ENCODE results near the gene STAP2. TPM values are rescaled to one million over a fixed set of nuclear protein-coding genes. Genes with fewer than 3 reads are reported as not detected.
"Not testable (repeated sequence)": the region's sequence is repeated elsewhere in the genome, so short reads cannot be mapped to it uniquely, and the experiment has no call there.

Gene STAP2
- polyA plus RNA-seq, 3 donors from 2014 or later = 0.89 to 4.2 TPM; not detected in 1

- Mint-ChIP-seq H3K36me3 (no peaks in the 10 kb centered on the region), H3K9me3 (no peaks in the 10 kb centered on the region), H3K4me3 (no peak overlapping the region), H3K27me3 (ENCODE audit: low read depth in 3 of 3) (peaks cover 5 to 11% (median 9%) of the 10 kb centered on the region in 3 donors), H3K4me1 (peaks cover 4% of the 10 kb centered on the region in 2 donors), H3K27ac (no peak overlapping the region)
- no peak for DNase-seq
Measured at GRCh38 chr19:4284176-4284958, 54.3 kb downstream of the STAP2 start.

GRCh38 chr19:4279530-4280422, 58.9 kb downstream of the STAP2 start:
- no peak overlapping the region for H3K27ac Mint-ChIP-seq
- H3K4me1 Mint-ChIP-seq = peaks cover 4 to 9% of the 10 kb centered on the region in 2 donors
- peaks cover 5 to 14% (median 9%) of the 10 kb centered on the region in 3 donors for H3K27me3 Mint-ChIP-seq (ENCODE audit: low read depth in 3 of 3)
- DNase-seq = no peak
- no peaks in the 10 kb centered on the region for H3K9me3 Mint-ChIP-seq
- no peaks in the 10 kb centered on the region for H3K36me3 Mint-ChIP-seq
- peak overlapping the region in 3 of 5 donors; percentile 32 to 56 (median 47) for H3K4me3 Mint-ChIP-seq

- no peak overlapping the region for H3K4me3 Mint-ChIP-seq
- no peaks in the 10 kb centered on the region for H3K9me3 Mint-ChIP-seq
- peaks cover 5 to 14% (median 9%) of the 10 kb centered on the region in 3 donors for H3K27me3 Mint-ChIP-seq (ENCODE audit: low read depth in 3 of 3)
- H3K4me1 Mint-ChIP-seq = peaks cover 4 to 9% of the 10 kb centered on the region in 2 donors
- no peak overlapping the region for H3K27ac Mint-ChIP-seq
- DNase-seq = no peak
- no peaks in the 10 kb centered on the region for H3K36me3 Mint-ChIP-seq
Measured at GRCh38 chr19:4279267-4279529, 59.4 kb downstream of the STAP2 start.

GRCh38 chr19:4278419-4279266, 60.0 kb downstream of the STAP2 start, which contains the start of gene SHD:
Gene SHD (plus strand): TSS chr19:4279266. CDS start chr19:4280064, 798 bp downstream.
- no peak for DNase-seq
- peaks cover 5 to 14% (median 9%) of the 10 kb centered on the region in 3 donors for H3K27me3 Mint-ChIP-seq (ENCODE audit: low read depth in 3 of 3)
- H3K27ac Mint-ChIP-seq = no peak within 1 kb of the TSS
- H3K4me3 Mint-ChIP-seq = peak within 1 kb of the TSS; percentile 29 to 68 (median 59)
- H3K36me3 Mint-ChIP-seq = no peaks in the 10 kb centered on the region
- H3K9me3 Mint-ChIP-seq = no peaks in the 10 kb centered on the region
- H3K4me1 Mint-ChIP-seq = peaks cover 4 to 9% of the 10 kb centered on the region in 2 donors

GRCh38 chr19:4278010-4278409, 60.6 kb downstream of the STAP2 start:
- Mint-ChIP-seq H3K9me3 (no peaks in the 10 kb centered on the region), H3K4me1 (peaks cover 4 to 9% of the 10 kb centered on the region in 2 donors), H3K27me3 (ENCODE audit: low read depth in 3 of 3) (peaks cover 5 to 16% (median 9%) of the 10 kb centered on the region in 3 donors), H3K4me3 (no peak overlapping the region), H3K27ac (no peak overlapping the region), H3K36me3 (no peaks in the 10 kb centered on the region)
- DNase-seq = no peak

GRCh38 chr19:4277191-4277696, 61.4 kb downstream of the STAP2 start:
- Mint-ChIP-seq H3K27me3 (ENCODE audit: low read depth in 3 of 3) (peaks cover 5 to 16% (median 9%) of the 10 kb centered on the region in 3 donors), H3K9me3 (no peaks in the 10 kb centered on the region), H3K27ac (no peak overlapping the region), H3K36me3 (no peaks in the 10 kb centered on the region), H3K4me1 (peaks cover 4 to 9% of the 10 kb centered on the region in 2 donors), H3K4me3 (no peak overlapping the region)
- DNase-seq = no peak

- H3K9me3 Mint-ChIP-seq; H3K27me3 Mint-ChIP-seq (ENCODE audit: low read depth in 3 of 3); H3K4me1 Mint-ChIP-seq; H3K4me3 Mint-ChIP-seq; H3K36me3 Mint-ChIP-seq; H3K27ac Mint-ChIP-seq; DNase-seq: not testable (repeated sequence)
Measured at GRCh38 chr19:4274321-4274686, 64.3 kb downstream of the STAP2 start.

Other genes with a start within 250 kb of the STAP2 start
- gene MAP2K2, start 214.7 kb downstream of the STAP2 start, polyA plus RNA-seq = 10 to 100 TPM; 75.5 to 96.0 (median 86.6) TPM
- not detected for gene CREB3L3, start 185.2 kb downstream of the STAP2 start, polyA plus RNA-seq
- gene SIRT6, start 156.3 kb downstream of the STAP2 start, polyA plus RNA-seq = 1 to 10 TPM in 2 of 3 donors, under 1 TPM in 1; 0.86 to 7.4 (median 1.4) TPM
- gene ANKRD24, start 156.1 kb downstream of the STAP2 start, polyA plus RNA-seq = under 1 TPM in 1 of 3 donors, not detected in 2; 0.24 TPM
- not detected for gene EBI3, start 109.3 kb downstream of the STAP2 start, polyA plus RNA-seq
- gene YJU2, start 91.7 kb downstream of the STAP2 start, polyA plus RNA-seq = 10 to 100 TPM; 13.8 to 42.4 (median 16.9) TPM
- not detected for gene SHD, start 59.6 kb downstream of the STAP2 start, polyA plus RNA-seq
- 100 to 1,000 TPM in 1 of 3 donors, 10 to 100 TPM in 2; 85.3 to 116 (median 86.1) TPM for gene TMIGD2, start 36.4 kb downstream of the STAP2 start, polyA plus RNA-seq
- gene FSD1, start 34.2 kb downstream of the STAP2 start, polyA plus RNA-seq = 10 to 100 TPM; 10.1 to 23.8 (median 12.8) TPM
- 10 to 100 TPM in 2 of 3 donors, 1 to 10 TPM in 1; 9.0 to 13.4 (median 11.3) TPM for gene MPND, start 4.7 kb upstream of the STAP2 start, polyA plus RNA-seq
- gene SH3GL1, start 61.7 kb upstream of the STAP2 start, polyA plus RNA-seq = 10 to 100 TPM; 13.8 to 24.6 (median 18.4) TPM
- gene CHAF1A, start 63.8 kb upstream of the STAP2 start, polyA plus RNA-seq = 1 to 10 TPM; 1.5 to 8.5 (median 2.9) TPM
- gene UBXN6, start 119.0 kb upstream of the STAP2 start, polyA plus RNA-seq = 1 to 10 TPM; 4.7 to 8.3 (median 6.3) TPM
- gene HDGFL2, start 133.5 kb upstream of the STAP2 start, polyA plus RNA-seq = 10 to 100 TPM in 2 of 3 donors, 1 to 10 TPM in 1; 7.3 to 32.5 (median 16.1) TPM
- gene PLIN4, start 179.7 kb upstream of the STAP2 start, polyA plus RNA-seq = under 1 TPM in 2 of 3 donors, not detected in 1; 0.03 to 0.20 TPM
- gene PLIN5, start 196.4 kb upstream of the STAP2 start, polyA plus RNA-seq = not detected
- gene LRG1, start 201.2 kb upstream of the STAP2 start, polyA plus RNA-seq = not detected
- gene SEMA6B, start 220.9 kb upstream of the STAP2 start, polyA plus RNA-seq = not detected